NCI-H1694 (cell line): ENCODE measurements around the gene MPHOSPH9.
"Not testable (repeated sequence)": the region's sequence is repeated elsewhere in the genome, so short reads cannot be mapped to it uniquely, and the experiment has no call there.

Source experiments
- DNase-seq: peaks from one replicate; lab custom pipeline; 2025; lab: John Stamatoyannopoulos, UW

MPHOSPH9 gene

GRCh38 chr12:123227581-123228258, 5.2 kb downstream of the MPHOSPH9 start:
- no peak for DNase-seq

- no peak for DNase-seq
Measured at GRCh38 chr12:123225443-123225842, 7.5 kb downstream of the MPHOSPH9 start.

GRCh38 chr12:123223241-123223668, 9.7 kb downstream of the MPHOSPH9 start:
- no peak for DNase-seq

GRCh38 chr12:123207815-123208214, 25.1 kb downstream of the MPHOSPH9 start:
- DNase-seq = not testable (repeated sequence)

GRCh38 chr12:123206794-123207193, 26.1 kb downstream of the MPHOSPH9 start:
- not testable (repeated sequence) for DNase-seq

- no peak for DNase-seq
Measured at GRCh38 chr12:123200414-123200813, 32.5 kb downstream of the MPHOSPH9 start.

- no peak for DNase-seq
Measured at GRCh38 chr12:123199936-123200335, 33.0 kb downstream of the MPHOSPH9 start.

- no peak for DNase-seq
Measured at GRCh38 chr12:123187637-123188036, 45.3 kb downstream of the MPHOSPH9 start.

GRCh38 chr12:123180171-123180570, 52.8 kb downstream of the MPHOSPH9 start:
- no peak for DNase-seq

GRCh38 chr12:123171967-123172366, 61.0 kb downstream of the MPHOSPH9 start:
- DNase-seq = no peak

GRCh38 chr12:123167329-123167728, 65.6 kb downstream of the MPHOSPH9 start:
- DNase-seq = no peak

GRCh38 chr12:123165537-123165936, 67.4 kb downstream of the MPHOSPH9 start:
- no peak for DNase-seq

- no peak for DNase-seq
Measured at GRCh38 chr12:123164710-123165261, 68.2 kb downstream of the MPHOSPH9 start.

- DNase-seq = no peak
Measured at GRCh38 chr12:123164222-123164621, 68.7 kb downstream of the MPHOSPH9 start.

- DNase-seq = no peak
Measured at GRCh38 chr12:123163227-123163626, 69.7 kb downstream of the MPHOSPH9 start.

GRCh38 chr12:123160801-123161487, 72.0 kb downstream of the MPHOSPH9 start:
- no peak for DNase-seq

- DNase-seq = no peak
Measured at GRCh38 chr12:123153906-123154305, 79.0 kb downstream of the MPHOSPH9 start.

- DNase-seq = no peak
Measured at GRCh38 chr12:123152833-123153232, 80.1 kb downstream of the MPHOSPH9 start.

GRCh38 chr12:123151457-123152454, 81.2 kb downstream of the MPHOSPH9 start:
- no peak for DNase-seq

- DNase-seq = no peak
Measured at GRCh38 chr12:123150744-123151456, 82.0 kb downstream of the MPHOSPH9 start, which contains the start of gene PITPNM2. TSS of gene PITPNM2 (minus strand) at chr12:123151090. CDS start at chr12:123034590, 116,500 bp downstream.

- no peak for DNase-seq
Measured at GRCh38 chr12:123150275-123150743, 82.6 kb downstream of the MPHOSPH9 start.
